WTC11 (cell line): ENCODE data around the gene CNPY1. TPM values are rescaled to one million over a fixed set of nuclear protein-coding genes. Genes with fewer than 3 reads are reported as not detected.

Source experiments
- ATAC-seq: fragments of 200-7000 bp; cut with Tn5 transposase; 2 replicates; pipeline ENCODE4 v1.10.0; 2021; ENCODE audit warnings: mild to moderate bottlenecking, moderate library complexity
- CTCF ChIA-PET: fragments of 300-600 bp; sonication (Branson Sonifier 250); formaldehyde crosslinking; loops from one replicate; lab custom pipeline; 2021; ENCODE audit warnings: antibody characterized with exemption; lab: Charles Lee
- POLR2A ChIA-PET: fragments of 350-600 bp; sonication (Branson Sonifier 250); formaldehyde crosslinking; loops from one replicate; lab custom pipeline; 2021; ENCODE audit warnings: antibody characterized with exemption; lab: Charles Lee
- DNase-seq: peaks from one replicate; pipeline ENCODE4 v3.0.0; 2021; ENCODE audit warnings: low spot score
- H3K27ac Mint-ChIP-seq: 2 replicates; pipeline ENCODE4 v1.8.0; 2021; ENCODE audit warnings: mixed read lengths
- H3K27me3 Mint-ChIP-seq: 2 replicates; pipeline ENCODE4 v1.8.0; 2021; ENCODE audit warnings: low read depth, mild to moderate bottlenecking, moderate library complexity, mixed read lengths
- H3K36me3 Mint-ChIP-seq: 2 replicates; pipeline ENCODE4 v1.8.0; 2021; ENCODE audit warnings: mixed read lengths
- H3K4me1 Mint-ChIP-seq: 2 replicates; pipeline ENCODE4 v1.8.0; 2022; ENCODE audit warnings: mixed read lengths
- H3K4me3 Mint-ChIP-seq: 2 replicates; pipeline ENCODE4 v1.8.0; 2021; ENCODE audit warnings: mild to moderate bottlenecking, moderate library complexity, mixed read lengths
- H3K9me3 Mint-ChIP-seq: 2 replicates; pipeline ENCODE4 v1.8.0; 2021; ENCODE audit warnings: mixed read lengths
- ATF1 ChIP-seq: sonication (generic); formaldehyde crosslinking; IDR thresholded peaks from 2 replicates; pipeline ENCODE4 v1.8.1; 2023; ENCODE audit warnings: mild to moderate bottlenecking, moderate library complexity, missing genetic modification reagents
- EMX1 ChIP-seq: fragments of 250-450 bp; sonication (Bioruptor Pico); IDR thresholded peaks from 2 replicates; pipeline ENCODE4 v1.8.0; 2021; ENCODE audit warnings: mild to moderate bottlenecking
- FOXK1 ChIP-seq: sonication (generic); formaldehyde crosslinking; IDR thresholded peaks from 2 replicates; pipeline ENCODE4 v1.8.0; 2022; ENCODE audit warnings: mild to moderate bottlenecking, moderate library complexity, missing genetic modification reagents
- HMGA2 ChIP-seq: fragments of 250-450 bp; sonication (Bioruptor Pico); IDR thresholded peaks from 2 replicates; pipeline ENCODE4 v1.4.0; 2021; ENCODE audit warnings: mild to moderate bottlenecking, moderate library complexity
- JAZF1 ChIP-seq: fragments of 250-450 bp; sonication (Bioruptor Pico); IDR thresholded peaks from 2 replicates; pipeline ENCODE4 v1.9.0; 2021; ENCODE audit warnings: moderate library complexity, mild to moderate bottlenecking, inconsistent platforms
- PRRX2 ChIP-seq: fragments of 250-450 bp; sonication (Bioruptor Pico); IDR thresholded peaks from 2 replicates; pipeline ENCODE4 v1.8.0; 2021; ENCODE audit warnings: mild to moderate bottlenecking
- ZNF121 ChIP-seq: sonication (generic); formaldehyde crosslinking; IDR thresholded peaks from 2 replicates; pipeline ENCODE4 v1.8.0; 2023; ENCODE audit warnings: missing genetic modification reagents
- ZNF317 ChIP-seq: sonication (generic); formaldehyde crosslinking; IDR thresholded peaks from 2 replicates; pipeline ENCODE4 v1.8.1; 2023; ENCODE audit warnings: low read depth, mild to moderate bottlenecking, moderate library complexity, missing genetic modification reagents, borderline replicate concordance
- ZNF423 ChIP-seq: fragments of 250-450 bp; sonication (Bioruptor Pico); IDR thresholded peaks from 2 replicates; pipeline ENCODE4 v2.1.2; 2022; ENCODE audit warnings: mild to moderate bottlenecking, moderate library complexity
- total RNA-seq: library from RNA; stranded (reverse); gene quantifications from 3 replicates; pipeline ENCODE4 v1.2.3, GENCODE V29; 2021
- TF ChIP-seq, protein P1 (sequence below): sonication (generic); formaldehyde crosslinking; IDR thresholded peaks from 2 replicates; pipeline ENCODE4 v1.8.1; 2023; ENCODE audit warnings: mild to moderate bottlenecking, missing genetic modification reagents, borderline replicate concordance
- TF ChIP-seq, protein P2 (sequence below): fragments of 250-450 bp; sonication (Bioruptor Pico); conservative IDR thresholded peaks from 2 replicates; pipeline ENCODE4 v1.9.0; 2021; ENCODE audit warnings: mild to moderate bottlenecking
- TF ChIP-seq, protein P3 (sequence below): sonication (generic); formaldehyde crosslinking; IDR thresholded peaks from 2 replicates; pipeline ENCODE4 v1.8.0; 2022; ENCODE audit warnings: mild to moderate bottlenecking, missing genetic modification reagents

The CNPY1 gene
- total RNA-seq, 1 experiment from 2014 or later: 0.09 TPM

DNA sequence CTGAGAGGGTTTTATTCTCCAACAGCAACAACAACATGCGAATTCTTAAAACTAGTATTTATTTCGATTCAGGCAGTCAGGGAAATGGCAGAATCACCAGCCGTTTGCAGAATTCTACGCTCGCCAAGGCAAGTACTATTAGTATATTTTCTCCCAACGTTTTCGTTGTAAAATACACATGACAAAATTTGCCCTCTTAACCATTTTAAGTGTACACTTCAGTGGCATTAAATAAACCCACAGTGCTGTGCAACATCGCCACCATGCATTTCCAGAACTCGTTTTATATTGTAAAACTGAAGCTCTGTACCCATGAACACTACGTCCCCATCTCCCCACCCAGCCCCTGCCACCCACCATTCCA is 77.6 kb downstream of the CNPY1 start:
- Mint-ChIP-seq H3K27ac (no peak overlapping the region), H3K4me1 (peaks cover 48% of the 10 kb centered on the region), H3K9me3 (no peaks in the 10 kb centered on the region), H3K4me3 (peak overlapping the region; percentile 59), H3K27me3 (peaks cover 100% of the 10 kb centered on the region)
- no peak for ATAC-seq
- ChIA-PET CTCF (no interaction called here), POLR2A (no interaction called here)
- no peak for TF ChIP-seq HMGA2 (CRISPR knock-in tag)
- no peak for TF ChIP-seq ZNF121 (CRISPR knock-in tag)
- TF ChIP-seq EMX1 (CRISPR knock-in tag): no peak
- no peak for TF ChIP-seq PRRX2 (CRISPR knock-in tag)
- TF ChIP-seq, protein P1, sequence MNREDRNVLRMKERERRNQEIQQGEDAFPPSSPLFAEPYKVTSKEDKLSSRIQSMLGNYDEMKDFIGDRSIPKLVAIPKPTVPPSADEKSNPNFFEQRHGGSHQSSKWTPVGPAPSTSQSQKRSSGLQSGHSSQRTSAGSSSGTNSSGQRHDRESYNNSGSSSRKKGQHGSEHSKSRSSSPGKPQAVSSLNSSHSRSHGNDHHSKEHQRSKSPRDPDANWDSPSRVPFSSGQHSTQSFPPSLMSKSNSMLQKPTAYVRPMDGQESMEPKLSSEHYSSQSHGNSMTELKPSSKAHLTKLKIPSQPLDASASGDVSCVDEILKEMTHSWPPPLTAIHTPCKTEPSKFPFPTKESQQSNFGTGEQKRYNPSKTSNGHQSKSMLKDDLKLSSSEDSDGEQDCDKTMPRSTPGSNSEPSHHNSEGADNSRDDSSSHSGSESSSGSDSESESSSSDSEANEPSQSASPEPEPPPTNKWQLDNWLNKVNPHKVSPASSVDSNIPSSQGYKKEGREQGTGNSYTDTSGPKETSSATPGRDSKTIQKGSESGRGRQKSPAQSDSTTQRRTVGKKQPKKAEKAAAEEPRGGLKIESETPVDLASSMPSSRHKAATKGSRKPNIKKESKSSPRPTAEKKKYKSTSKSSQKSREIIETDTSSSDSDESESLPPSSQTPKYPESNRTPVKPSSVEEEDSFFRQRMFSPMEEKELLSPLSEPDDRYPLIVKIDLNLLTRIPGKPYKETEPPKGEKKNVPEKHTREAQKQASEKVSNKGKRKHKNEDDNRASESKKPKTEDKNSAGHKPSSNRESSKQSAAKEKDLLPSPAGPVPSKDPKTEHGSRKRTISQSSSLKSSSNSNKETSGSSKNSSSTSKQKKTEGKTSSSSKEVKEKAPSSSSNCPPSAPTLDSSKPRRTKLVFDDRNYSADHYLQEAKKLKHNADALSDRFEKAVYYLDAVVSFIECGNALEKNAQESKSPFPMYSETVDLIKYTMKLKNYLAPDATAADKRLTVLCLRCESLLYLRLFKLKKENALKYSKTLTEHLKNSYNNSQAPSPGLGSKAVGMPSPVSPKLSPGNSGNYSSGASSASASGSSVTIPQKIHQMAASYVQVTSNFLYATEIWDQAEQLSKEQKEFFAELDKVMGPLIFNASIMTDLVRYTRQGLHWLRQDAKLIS (CRISPR knock-in tag): no peak
- no peak for TF ChIP-seq ZNF317 (CRISPR knock-in tag)
- TF ChIP-seq JAZF1 (CRISPR knock-in tag): no peak
- TF ChIP-seq, protein P2, sequence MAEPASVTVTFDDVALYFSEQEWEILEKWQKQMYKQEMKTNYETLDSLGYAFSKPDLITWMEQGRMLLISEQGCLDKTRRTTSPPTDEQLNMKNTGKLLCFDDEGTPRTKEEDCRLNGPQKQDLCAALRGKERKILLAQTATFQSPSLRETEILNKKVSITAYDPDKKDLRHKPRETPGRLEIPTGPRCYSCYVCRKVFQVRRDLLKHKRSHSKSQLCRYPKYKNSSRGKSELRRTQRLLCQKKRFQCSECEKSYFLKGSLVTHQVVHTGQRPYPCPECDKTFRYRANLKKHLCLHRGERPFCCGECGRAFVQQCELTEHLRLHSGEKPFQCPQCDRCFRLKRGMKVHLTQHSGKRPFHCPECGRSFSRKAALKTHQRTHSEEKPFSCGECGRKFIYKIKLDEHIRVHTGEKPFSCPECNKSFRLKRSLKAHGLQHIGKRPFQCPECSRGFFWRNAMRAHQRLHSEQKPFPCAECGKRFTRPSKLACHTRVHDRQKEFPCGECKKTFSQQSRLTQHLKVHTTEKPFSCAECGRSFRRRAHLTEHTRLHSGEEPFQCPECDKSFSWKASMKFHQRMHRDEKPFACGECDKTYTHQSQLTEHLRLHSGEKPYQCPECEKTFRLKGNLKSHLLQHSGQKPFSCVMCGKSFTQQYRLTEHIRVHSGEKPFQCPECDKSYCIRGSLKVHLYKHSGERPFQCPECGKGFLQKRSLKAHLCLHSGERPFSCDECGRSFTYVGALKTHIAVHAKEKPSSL (CRISPR knock-in tag): no peak
- TF ChIP-seq, all 79 proteins: peak for 0
- DNase-seq: no peak
- no peaks in the 10 kb centered on the region for H3K36me3 Mint-ChIP-seq

DNA sequence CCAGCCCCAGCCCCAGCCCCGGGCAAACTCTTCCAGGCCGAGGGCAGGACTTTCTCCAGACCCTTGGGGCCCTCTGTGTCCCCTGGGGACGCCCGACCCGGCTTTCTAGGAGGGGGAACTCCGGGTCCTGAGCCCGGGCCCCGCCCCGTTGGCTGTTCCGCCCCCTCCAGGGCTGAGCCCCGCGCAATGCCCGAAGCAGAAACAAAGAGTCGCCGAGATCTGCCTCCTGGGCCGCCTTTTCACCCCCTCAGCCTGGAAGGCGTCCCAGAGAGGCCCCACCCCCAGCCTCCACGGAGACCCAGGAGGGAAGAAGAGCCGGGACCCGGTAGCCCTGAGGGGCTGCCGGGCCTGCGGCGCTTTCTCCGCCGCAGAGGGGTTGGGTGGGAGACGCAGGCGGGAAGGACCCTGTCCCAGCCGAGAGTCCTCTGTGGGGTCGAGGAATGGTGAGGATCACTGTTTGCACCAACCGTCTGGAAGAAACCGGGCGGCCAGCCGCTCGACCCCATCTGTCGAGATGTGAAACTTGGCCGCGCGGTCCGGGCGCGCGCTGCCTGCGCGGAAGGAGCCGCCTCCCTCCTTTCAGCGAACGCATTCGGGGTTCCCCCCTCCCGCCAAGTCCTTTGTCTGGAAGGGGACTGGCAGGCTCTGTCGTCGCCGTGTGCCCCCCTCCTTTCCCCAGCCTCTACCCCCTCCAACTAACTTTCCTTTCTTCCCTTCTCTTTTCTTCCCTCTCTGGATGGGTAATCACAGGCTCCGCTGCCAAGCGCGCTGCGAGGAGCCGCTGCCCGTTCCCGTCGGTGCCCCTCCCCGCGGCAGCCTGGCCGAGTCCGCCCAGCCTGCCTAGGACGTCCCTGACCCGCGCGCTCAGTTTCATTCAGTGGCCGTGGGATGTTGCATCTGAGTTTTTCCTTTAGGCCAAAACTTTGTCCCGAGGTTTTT is 78.2 kb downstream of the CNPY1 start:
- Mint-ChIP-seq H3K9me3 (no peaks in the 10 kb centered on the region), H3K27ac (no peak overlapping the region), H3K27me3 (peaks cover 100% of the 10 kb centered on the region), H3K4me1 (peaks cover 45% of the 10 kb centered on the region), H3K36me3 (no peaks in the 10 kb centered on the region), H3K4me3 (peak overlapping the region; percentile 63)
- ChIA-PET CTCF (no interaction called here), POLR2A (no interaction called here)
- peak; percentile 65 for DNase-seq
- ATAC-seq: peak; percentile 37
- no peak for TF ChIP-seq FOXK1
- TF ChIP-seq, protein P3, sequence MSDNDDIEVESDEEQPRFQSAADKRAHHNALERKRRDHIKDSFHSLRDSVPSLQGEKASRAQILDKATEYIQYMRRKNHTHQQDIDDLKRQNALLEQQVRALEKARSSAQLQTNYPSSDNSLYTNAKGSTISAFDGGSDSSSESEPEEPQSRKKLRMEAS (CRISPR knock-in tag): 0 out of 2 replicates have a peak, but pooled peaks have one; percentile 40

DNA sequence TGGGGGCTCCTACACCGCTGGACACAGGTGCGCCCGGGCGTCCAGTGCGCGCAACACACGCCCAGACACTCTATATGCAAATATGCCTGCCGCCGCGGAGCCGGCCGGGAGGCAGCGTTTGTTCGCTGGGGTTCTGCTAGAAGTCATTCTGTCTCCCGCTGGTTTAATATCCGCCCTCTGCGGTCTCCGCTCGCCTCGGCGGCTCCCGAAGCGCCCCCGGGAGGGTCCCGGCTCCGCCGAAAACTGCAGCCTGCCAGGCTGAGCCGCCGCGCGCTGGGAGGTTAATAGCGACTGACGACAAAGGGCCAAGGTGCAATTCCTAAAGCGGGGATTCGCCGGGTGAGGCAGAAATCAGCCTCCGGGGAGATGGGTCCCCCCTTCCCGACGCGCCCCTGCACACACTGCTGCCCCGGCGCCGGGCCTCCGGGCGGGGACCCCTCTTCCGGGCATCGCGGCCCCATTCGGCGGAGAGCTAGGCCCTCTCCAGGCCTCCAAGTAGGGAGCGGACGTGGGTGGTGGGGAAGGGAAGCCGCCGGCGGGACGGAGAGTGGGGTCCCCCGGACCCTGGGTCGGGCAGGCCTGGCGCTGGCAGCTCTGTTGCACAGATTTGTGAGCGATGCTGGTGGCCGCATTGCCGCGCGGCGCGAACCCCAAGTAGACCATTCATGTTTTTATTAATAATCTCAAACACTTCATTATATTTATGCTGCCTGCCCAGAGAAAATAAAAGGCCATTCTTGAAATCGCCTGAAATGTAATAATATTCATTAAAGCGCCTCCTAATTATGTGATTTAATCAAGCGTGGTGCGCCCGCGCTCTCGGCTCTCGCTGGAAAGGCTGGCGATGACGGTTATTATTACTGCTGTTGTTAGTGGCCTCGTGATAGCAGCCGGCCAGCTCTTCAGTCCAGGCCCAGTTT is 79.3 kb downstream of the CNPY1 start:
- DNase-seq: peak; percentile 86
- peaks cover 36% of the 10 kb centered on the region for H3K4me1 Mint-ChIP-seq
- H3K27me3 Mint-ChIP-seq: peaks cover 100% of the 10 kb centered on the region
- no peaks in the 10 kb centered on the region for H3K9me3 Mint-ChIP-seq
- TF ChIP-seq ZNF423: peak; percentile 31; the same call in 1 of the 2 replicates
- no peak for TF ChIP-seq ATF1 (CRISPR knock-in tag)
- TF ChIP-seq, all 79 proteins: peak for 1
- peak overlapping the region; percentile 63 for H3K4me3 Mint-ChIP-seq
- CTCF ChIA-PET: interaction anchor here (0.9 kb wide), 1 partner anchor 66 kb away, joined by 3 read pairs; no protein-coding TSS in a partner anchor
- ATAC-seq: peak; percentile 54
- no peak overlapping the region for H3K27ac Mint-ChIP-seq
- H3K36me3 Mint-ChIP-seq: no peaks in the 10 kb centered on the region
- POLR2A ChIA-PET: no interaction called here
